ENCODE data around the gene MOB3C.

MOB3C gene

DNA sequence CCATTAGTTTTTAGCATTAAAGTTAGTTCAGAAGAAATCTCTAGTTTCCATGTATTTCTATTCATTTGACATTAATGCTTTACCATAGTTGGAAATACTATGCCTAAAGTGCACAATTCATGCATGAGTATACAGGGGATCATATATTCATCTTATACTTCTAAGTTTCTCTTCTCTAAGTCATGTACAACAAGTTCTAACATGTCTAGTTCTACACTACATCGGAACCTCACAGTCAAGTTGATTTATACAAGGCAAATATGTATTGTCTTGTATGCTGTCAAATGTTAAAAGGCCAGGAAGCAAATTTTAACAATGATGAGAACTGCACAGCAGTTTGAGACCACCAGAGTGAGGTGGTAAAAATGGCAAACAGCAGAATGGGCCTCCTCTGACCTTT is 22.9 kb upstream of the MOB3C start:
- no peak for DNase-seq (ENCODE audit: low spot score)
- no peak for FAIRE-seq

GRCh38 chr1:46638921-46639320 is 22.3 kb upstream of the MOB3C start:
- DNase-seq (ENCODE audit: low spot score) (no peak), FAIRE-seq (no peak)

- FAIRE-seq (no peak), DNase-seq (ENCODE audit: low spot score) (no peak)
Observed at GRCh38 chr1:46637444-46638083, 21.0 kb upstream of the MOB3C start.

- DNase-seq (ENCODE audit: low spot score) (no peak), FAIRE-seq (no peak)
Observed at GRCh38 chr1:46635205-46635604, 18.6 kb upstream of the MOB3C start.

DNA sequence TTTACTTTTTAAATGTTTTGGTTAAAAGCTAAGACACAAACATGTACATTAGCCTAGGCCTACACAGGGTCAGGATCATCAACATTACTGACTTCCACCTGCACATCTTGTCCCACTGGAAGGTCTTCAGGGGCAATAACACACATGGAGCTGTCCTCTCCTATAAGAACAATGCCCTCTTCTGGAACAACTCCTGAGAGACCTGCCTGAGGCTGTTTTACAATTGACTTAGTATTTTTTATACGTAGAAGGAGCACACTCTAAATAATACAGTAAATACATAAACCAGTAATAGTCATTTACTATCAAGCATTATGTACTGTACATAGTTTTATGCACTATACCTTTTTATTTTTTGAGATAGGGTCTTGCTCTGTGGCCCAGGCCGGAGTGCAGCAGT is 14.1 kb upstream of the MOB3C start:
- no peak for FAIRE-seq

DNA sequence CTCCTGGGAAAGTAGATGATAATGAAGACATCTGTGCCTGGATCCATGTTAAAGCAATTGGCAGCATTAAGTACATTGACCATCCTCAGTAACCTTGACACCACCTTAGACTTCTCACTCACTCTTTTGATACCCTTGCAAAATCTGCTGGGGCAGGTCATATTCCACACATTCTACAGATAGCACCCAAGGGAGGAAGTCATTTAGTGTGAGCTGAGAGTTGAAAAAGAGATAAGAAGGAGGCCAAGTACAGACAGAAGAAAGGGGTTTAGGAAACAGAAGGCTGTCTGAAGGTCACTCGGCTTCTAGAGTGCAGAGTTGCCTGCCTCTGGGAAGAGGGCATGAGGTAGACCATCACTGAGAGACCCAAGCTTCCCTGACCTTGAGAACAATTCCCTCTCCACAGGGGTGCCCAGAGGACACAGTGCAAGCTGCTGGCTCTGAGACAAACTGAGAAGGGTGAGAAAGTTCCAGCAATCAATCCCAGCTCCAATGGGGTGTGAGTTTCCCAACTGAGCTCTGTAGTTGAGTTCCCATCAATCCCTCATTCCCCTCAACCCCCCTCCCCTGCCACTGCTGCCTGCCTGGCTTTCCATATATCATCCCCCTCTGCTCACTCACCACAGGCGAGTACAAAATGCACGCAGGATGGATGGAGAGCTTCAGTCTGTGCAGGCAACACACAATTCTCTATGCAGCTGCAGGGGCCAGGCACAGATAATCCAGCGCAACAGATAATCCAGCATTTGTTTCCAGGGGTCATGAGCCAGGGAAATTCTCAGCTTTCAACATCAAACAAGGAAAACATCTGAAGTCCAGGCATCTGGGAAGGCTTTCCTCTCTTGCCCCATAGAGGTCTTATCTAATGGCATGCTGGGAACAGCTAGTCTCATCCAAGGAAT is 7.4 kb upstream of the MOB3C start:
- no peak for DNase-seq (ENCODE audit: low spot score)
- no peak for FAIRE-seq

More for the DNA sequence above, 14.1 kb upstream of the MOB3C start:
- DNase-seq (ENCODE audit: low spot score): no peak

DNA sequence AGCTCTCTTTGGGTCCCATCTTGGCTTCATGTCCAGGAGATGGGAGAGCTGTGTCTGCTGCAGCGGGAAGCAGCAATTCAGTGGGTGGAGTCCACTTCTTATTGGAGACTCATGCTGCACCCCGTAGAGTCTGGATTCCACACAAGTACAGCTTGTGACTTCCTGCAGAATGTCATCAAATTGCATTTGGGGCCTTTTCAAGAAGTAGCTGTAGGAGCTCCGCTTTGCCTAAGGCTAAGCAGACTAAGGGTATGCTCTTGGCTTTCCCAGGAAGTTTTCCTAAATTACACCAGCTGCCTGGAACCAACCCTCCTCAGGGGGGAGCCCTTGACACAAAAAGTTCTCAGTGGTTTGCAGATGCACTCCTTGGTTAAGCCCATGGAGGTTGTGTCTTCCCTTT is 5.7 kb upstream of the MOB3C start:
- no peak for DNase-seq (ENCODE audit: low spot score)
- no peak for FAIRE-seq

DNA sequence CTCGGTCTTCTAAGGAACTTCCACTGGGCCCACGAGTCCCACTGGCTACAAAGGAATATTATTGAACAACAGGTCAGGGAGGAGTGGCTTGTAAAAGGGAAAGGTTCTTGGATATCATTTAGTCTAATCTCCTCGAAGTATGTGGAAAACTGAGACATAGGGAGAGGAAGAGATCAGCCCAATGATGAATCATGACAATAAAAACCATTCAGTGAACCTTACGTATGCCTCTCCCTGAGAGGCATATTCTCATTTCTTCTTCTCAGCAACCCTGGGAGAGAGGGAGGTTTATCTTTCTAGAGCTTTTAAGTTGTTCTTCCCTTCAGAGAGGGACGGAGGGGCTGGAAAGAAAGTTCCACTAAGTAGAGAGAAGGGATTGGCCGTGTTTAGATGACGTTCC is 5.3 kb upstream of the MOB3C start:
- no peak for FAIRE-seq
- DNase-seq (ENCODE audit: low spot score): no peak

GRCh38 chr1:46619656-46620258 is 3.1 kb upstream of the MOB3C start:
- no peak for FAIRE-seq
- no peak for DNase-seq (ENCODE audit: low spot score)

DNA sequence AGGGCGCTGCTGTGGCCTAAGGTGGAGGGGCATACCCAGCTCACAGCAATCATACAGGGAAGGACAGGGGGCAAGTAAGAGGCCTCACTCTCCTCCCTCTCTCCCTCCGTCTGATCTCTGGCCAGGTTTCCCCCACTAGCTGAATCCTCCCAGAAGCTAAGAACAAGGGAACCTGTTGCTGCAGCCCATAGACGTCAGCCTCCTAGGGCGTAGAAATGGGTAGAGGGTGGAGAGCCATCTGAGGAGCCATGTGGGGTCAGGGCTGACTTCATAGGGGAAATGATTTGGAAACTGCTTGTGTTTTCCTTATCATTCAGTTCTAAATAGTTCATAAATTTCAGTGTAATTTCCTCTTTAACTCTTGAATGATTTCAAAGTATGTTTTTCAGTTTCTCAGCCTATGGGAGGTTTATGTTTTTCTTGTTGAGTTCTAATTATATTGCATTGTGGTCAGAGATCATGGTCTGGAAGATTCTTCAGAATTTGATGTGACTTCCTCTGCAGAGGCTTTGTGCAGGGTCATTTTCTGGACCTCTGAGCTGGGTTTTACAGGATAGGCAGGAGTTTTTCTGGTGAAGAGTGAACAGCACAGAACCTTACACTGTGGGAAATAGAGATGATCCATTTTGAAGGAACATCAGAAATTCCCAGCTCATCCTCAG is 2.3 kb upstream of the MOB3C start:
- DNase-seq (ENCODE audit: low spot score): no peak
- no peak for FAIRE-seq

GRCh38 chr1:46617833-46618232 is 1.2 kb upstream of the MOB3C start:
- no peak for FAIRE-seq
- DNase-seq (ENCODE audit: low spot score): no peak

GRCh38 chr1:46617108-46617800 is 643 bp upstream of the MOB3C start:
- DNase-seq (ENCODE audit: low spot score) (no peak), FAIRE-seq (no peak)

- DNase-seq (ENCODE audit: low spot score) (no peak), FAIRE-seq (no peak)
Observed at GRCh38 chr1:46615735-46616134, 876 bp downstream of the MOB3C start.

- FAIRE-seq: no peak
- no peak for DNase-seq (ENCODE audit: low spot score)
Observed at GRCh38 chr1:46615088-46615487, 1.5 kb downstream of the MOB3C start.

DNA sequence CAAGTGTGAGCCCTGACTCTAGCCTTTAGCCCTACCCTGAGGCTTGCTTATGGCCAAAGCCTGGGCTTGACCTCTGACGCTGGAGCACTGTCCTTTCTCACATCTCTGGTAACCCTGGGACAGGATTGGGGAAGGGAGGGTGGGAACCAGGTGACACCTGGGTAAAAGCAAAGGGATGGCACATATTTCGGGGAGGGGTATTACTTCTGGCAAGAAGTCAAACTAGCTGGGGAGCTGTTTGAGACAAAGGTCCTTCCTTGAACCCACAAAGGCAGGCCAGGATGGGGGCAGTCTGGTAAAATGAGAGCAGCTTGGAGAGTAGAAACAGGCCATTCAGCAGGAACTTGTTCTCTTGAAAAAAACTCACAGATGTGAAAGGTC is 2.0 kb downstream of the MOB3C start:
- FAIRE-seq (no peak), DNase-seq (ENCODE audit: low spot score) (no peak)

DNA sequence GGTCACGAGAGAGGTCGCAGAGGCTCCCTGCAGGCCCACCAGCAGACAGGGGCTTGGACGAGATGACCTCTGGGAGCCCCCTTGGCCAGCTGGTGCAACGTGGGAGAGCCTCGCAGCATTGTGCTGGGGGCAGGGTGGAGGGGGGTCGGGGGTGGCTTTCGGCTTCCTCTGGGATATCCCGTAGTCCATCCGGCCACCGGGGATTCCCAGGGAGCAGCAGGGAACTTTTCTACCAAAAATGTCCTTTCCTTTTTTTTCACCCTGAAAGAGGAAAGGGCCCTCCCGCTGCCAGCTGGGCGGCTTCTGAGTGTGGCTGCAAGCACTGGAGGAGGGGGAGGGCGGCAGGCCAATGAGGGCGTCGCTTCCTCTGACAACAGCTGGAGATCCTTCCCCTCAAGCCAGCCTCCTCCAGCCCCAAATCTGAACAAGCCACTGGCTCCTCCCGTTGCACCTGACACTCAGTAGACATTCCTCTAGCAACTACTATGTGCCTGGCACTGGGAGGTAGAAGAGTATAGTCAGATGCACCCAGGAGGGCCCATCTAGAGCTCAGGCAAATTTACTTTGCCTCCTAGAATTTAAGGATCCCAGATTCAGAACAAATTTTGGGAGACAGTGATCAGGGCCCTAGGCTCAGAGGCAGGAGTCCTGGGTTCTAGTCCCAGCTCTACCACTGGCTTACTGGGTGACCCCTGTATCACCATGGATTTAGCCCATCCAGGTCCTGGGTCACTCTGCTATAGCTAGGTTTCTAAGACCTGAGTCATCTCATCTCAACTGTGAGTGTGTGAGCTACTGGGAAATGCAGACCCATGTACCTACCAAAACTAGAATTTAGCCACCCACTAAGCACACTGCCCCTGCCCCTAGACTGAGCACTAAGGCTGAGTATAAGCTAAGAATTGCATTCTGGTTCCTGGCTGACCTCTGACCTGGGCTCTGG is 2.7 kb downstream of the MOB3C start:
- no peak for FAIRE-seq
- DNase-seq (ENCODE audit: low spot score): no peak

DNA sequence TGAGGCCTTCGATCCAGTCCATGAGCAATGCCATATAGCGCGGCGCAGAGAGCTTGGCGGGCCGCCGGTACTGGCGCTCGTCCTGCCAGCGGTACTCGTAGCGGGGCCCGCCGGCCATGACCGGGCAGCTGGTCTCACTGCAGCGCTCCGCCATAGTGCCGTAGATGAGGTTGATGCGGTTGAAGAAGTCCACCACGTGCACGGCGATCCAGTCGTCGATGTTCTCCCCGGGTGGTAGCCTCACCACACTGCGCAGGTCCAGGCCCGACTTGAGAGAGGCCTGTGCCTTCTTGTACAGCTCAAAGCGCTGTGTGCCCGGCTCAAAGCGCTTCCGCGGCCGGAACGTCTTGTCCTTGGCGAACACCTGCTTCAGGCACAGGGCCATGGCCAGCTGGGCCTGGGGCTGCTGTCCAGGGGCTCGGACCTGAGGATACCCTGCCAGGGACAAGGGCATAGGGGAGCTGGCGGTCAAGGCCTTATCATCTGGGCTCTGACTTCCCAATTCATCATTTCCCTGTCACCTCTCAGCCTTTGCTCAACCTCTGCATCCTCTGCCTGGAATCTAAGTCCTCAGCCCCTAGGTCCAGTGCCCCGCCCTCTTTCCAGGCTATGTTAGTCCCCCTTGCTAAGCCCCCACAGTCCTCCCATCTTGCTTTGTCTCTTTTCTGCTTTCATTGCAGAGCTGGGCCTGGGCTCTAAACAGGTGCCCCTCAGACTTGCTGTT is 3.5 kb downstream of the MOB3C start:
- no peak for FAIRE-seq

DNA sequence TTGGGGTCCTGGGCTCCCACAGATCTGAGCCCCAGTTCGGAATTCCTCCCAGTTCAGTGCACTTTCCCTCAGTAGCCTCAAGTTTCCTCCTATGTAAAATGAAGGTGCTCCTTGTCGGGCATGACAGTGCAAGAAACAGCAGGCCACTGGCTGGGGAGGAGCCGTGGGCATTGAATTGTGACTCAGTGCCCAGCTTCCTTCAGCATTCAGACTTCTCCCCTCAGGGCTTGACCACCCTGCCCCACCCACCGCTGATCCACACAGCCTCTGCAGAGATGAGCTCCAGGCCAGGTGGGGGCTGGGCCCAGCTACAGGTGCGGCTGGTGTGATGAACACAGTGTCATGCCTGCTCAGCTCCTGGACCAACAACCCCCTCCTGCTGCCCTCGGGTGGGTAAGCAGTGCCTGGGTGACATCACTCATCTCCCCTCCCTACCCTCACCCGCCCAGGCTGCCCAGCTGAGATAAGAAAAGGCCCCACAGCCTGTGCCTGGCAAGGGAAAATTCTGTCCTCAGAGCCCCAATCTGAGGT is 4.9 kb downstream of the MOB3C start:
- peak; percentile 76 for FAIRE-seq
- DNase-seq (ENCODE audit: low spot score): peak; percentile 83

More for the DNA sequence above, 3.5 kb downstream of the MOB3C start:
- no peak for DNase-seq (ENCODE audit: low spot score)

All from RCC 7860 (cell line).